Measurements from ENCODE around the gene PSMC3IP.

GRCh38 chr17:42574463-42574862 is 3.1 kb downstream of the PSMC3IP start:
- no peak for TF ChIP-seq POLR2A (IDR thresholded peaks at IDR 0.05; ENCODE audit: low read length)
- TF ChIP-seq GATA1 (IDR thresholded peaks at IDR 0.05; ENCODE audit: low read depth, low read length) = no peak

All from erythroblast (primary cell).